HG03095 (cell line): ENCODE data around the gene TUBB2A.
"Not testable (repeated sequence)": the region's sequence is repeated elsewhere in the genome, so short reads cannot be mapped to it uniquely, and the experiment has no call there.

Experiments used
- ATAC-seq: cut with Tn5 transposase; IDR thresholded peaks from one replicate; pipeline ENCODE4 v1.9.1; 2021; ENCODE audit warnings: moderate library complexity; ENCODE audit not compliant: unreplicated experiment

The TUBB2A gene

DNA sequence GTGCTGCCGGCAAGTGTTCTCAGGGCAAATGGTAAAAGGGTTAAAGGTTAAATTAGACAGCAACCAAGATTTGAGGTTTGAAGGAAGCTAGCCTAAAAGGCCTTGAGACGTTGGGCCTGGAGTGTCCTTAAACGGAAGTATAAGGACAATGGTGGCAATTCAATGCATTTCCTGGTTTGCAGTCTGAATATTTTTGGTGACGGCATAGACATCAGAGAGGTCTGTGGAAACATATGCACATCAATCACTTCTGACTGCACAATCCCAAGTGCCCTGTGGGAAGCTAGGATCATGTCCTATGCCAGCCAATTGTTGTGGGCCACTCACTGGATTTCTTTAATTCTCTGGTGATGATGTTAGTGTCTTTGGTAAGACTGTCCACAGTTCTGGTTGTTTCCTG lies 25.7 kb upstream of the TUBB2A start:
- no peak for ATAC-seq

- no peak for ATAC-seq
Measured at GRCh38 chr6:3181105-3181504, 23.8 kb upstream of the TUBB2A start.

DNA sequence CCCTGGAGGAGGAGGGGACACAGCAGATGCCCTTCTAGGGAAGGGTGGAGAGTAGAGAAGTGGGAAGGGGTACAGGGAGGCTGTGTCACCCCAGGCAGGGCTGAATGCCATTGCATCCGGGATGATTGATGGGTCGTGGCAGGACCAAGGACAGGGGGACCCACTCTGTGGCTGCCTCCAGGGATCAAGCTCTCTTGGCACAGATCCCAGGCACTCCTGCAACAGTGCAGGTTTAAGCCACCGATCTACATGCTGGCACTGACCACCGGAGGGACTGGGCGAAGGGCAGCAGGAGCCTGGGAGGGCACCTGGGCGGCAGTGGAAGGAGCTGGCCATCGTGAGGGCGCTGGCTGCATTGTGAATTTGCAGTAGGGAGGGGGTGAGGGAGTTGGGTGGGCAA lies 22.6 kb upstream of the TUBB2A start:
- not testable (repeated sequence) for ATAC-seq

GRCh38 chr6:3178666-3179065 lies 21.3 kb upstream of the TUBB2A start:
- ATAC-seq: not testable (repeated sequence)

GRCh38 chr6:3176562-3177355 lies 19.4 kb upstream of the TUBB2A start:
- ATAC-seq: no peak

DNA sequence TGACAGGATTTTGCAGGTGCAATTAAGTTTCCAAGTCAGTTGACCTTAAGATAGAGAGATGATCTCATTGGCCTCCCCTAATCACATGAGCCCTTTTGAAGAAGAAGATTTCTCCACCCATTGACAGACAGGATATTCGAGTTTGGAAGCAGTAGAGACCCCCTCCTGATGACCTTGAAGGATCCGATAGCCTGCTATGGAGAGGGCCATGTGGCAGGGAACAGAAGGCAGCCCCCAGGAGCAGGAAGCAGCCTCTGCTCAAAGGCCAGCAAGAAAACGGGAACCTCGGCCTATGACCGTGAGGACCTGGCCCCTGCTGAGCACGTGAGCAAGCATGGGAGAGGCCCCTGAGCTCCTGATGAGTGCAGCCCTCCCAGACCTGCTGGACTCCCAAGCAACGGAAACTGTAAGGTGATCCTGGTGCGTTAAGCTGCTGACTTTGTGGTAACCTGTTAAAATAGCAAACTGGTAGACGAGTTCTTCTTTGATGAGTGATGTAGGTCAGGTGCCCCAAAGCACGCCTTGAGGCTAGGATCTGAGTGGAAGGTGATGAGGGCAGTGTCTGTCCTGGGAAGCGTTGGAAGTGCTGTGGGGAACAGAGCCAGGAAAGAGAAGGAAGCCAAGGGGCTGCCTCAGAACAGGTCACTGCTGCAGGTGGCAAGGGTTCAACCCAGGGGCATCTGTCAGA lies 18.5 kb upstream of the TUBB2A start:
- ATAC-seq: no peak

- ATAC-seq: not testable (repeated sequence)
Measured at GRCh38 chr6:3173636-3174089, 16.3 kb upstream of the TUBB2A start.

DNA sequence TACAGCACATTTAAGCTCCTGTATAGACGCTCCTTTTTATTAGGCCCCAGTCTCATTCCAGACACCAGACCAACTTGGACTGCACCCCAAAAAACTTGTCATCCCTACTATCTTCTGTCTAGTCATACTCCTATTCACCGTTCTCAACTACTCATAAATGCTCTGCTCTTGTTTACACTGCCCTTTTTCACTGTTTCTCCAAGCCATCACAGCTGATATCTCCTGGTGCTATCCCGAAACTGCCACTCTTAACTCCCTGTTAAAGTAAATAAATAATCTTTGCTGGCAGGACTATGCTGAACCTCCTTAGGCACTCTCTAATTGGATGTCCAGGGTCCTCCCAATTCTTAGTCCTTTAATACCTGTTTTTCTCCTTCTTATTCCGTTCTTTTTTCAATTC lies 15.4 kb upstream of the TUBB2A start:
- ATAC-seq: not testable (repeated sequence)

GRCh38 chr6:3171313-3172175 lies 14.2 kb upstream of the TUBB2A start:
- not testable (repeated sequence) for ATAC-seq

- not testable (repeated sequence) for ATAC-seq
Measured at GRCh38 chr6:3170676-3171075, 13.3 kb upstream of the TUBB2A start.

- not testable (repeated sequence) for ATAC-seq
Measured at GRCh38 chr6:3168046-3168445, 10.7 kb upstream of the TUBB2A start.

- ATAC-seq: not testable (repeated sequence)
Measured at GRCh38 chr6:3166535-3167225, 9.3 kb upstream of the TUBB2A start.

GRCh38 chr6:3165631-3166534 lies 8.5 kb upstream of the TUBB2A start:
- no peak for ATAC-seq

DNA sequence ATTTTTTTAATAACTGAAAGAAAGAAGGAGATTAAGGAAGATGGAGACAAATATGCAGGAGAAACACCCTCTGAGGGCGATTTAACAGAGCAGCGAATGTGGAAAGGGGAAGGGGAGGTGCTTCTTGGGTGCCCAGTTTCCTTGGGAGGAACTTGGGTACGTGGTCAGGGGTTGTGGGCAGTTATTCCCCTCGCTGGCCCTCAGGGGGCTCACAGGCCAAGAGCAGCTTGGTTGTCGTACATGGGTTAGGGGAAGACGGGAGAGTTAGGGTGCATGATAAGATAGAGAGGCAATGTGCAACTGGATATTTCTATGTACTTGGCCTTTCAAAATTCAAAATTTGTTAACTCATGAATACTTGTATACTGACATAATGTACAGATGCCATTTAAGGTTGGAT lies 7.0 kb upstream of the TUBB2A start:
- ATAC-seq: no peak

DNA sequence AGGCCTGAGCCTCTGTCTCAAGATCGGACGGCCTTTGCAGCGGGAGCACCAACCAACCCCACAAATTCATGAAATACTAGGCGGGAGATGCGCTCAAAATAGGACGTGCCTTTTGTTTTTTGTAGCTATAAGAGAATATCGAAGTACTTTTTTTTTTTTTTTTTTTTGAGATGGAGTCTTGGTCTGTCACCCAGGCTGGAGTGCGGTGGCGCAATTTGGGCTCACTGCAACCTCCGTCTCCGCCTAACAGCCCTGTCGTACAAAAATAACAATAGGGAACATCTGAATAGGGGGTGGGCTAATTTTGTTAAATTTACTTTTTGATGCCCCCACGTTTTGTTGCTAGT lies 5.9 kb upstream of the TUBB2A start:
- ATAC-seq: no peak

- ATAC-seq: peak; percentile 58
Measured at GRCh38 chr6:3162565-3163247, 5.4 kb upstream of the TUBB2A start.

GRCh38 chr6:3162067-3162497 lies 4.7 kb upstream of the TUBB2A start:
- no peak for ATAC-seq

DNA sequence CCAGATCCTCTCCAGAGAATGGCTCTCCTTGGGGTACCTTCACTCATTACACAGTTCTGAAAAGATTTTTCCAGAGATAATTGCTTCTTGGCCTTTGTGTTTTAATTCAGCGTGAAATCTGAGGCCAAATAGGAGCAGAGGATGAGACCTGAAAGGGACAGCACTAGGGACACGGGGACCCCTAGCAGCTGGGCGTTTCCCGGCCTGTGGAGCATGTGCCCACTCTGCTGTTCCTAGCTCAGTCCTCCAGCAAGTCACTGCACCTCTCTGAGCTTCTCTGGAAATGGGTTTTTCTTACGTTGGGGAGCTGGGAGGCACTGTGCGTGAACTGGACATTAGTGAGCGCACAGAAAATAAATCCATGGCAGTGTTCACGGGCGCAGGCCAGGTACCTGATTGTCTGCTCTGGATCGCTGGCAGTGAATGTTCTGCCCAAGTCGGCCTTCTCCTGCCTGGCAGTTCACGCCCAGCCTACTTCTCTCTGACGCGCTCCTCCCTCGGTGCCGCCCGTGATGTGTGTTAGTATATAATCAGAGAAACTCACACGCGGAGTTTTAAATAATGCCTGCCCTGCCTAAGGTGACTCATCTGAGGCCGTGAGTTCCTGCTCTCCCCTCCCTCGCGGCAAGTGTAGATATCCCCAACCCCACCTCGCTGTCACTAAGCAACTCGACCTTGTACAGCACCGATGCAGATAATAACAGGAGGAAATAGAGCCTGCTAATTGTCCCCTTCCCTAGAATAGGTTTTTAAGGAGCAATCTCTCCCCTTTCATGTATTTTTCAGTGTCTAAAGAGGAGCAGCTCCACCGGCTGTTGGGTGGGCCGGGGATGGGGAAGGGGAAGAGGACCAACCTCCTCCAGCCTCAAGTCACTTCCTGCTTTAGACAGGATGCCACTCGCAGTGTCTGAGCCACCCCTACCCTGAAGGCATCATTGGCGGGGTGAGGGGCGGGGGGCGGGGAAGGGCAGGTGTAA lies 2.7 kb upstream of the TUBB2A start:
- no peak for ATAC-seq
